H1 (cell line): ENCODE results near the gene ATG7. TPM values are rescaled to one million over a fixed set of nuclear protein-coding genes. Genes with fewer than 3 reads are reported as not detected.

Experiments used
- MAFK ChIP-seq: IDR thresholded peaks from 2 replicates; pipeline ENCODE4 v1.6.1; 2012; ENCODE audit warnings: low read depth, mild to moderate bottlenecking, improper control_type of control experiment, low read length
- SP2 ChIP-seq: IDR thresholded peaks from 2 replicates; pipeline ENCODE4 v1.6.1; 2012; ENCODE audit warnings: mild to moderate bottlenecking, low read length, inconsistent platforms
- USF2 ChIP-seq: IDR thresholded peaks from 2 replicates; pipeline ENCODE4 v1.6.1; 2011; ENCODE audit warnings: low read length, improper control_type of control experiment
- YY1 ChIP-seq: IDR thresholded peaks from 2 replicates; pipeline ENCODE4 v1.6.1; 2011; ENCODE audit warnings: low read depth, mild to moderate bottlenecking, low read length
- polyA plus RNA-seq, 7 experiments: library from polyadenylated mRNA; depleted of rRNA in 3 of 7; stranded (reverse) in 5 of 7; unstranded in 2 of 7; fragments of >200 nt in 5 of 7; fragments of 200-250 nt in 2 of 7; gene quantifications; 1 replicate in 5 of 7; 2 replicates in 1 of 7; 4 replicates in 1 of 7; pipeline versions ENCODE4 v1.2.1 to v1.2.3, GENCODE V29; 2011 to 2013; ENCODE audit warnings: missing spikeins in 2 of 7, mixed read lengths in 2 of 7
- total RNA-seq: library from RNA; stranded (reverse); fragmentation: NEBNext Ultra II Directional; extraction: Animal tissue kit (Norgen Biotek cat#: 25700); gene quantifications from 2 replicates; pipeline ENCODE4 v1.2.1, GENCODE V29; 2021

Gene ATG7
- total and polyA plus RNA-seq, 2 of the 8 experiments (the other 6 are each of a cell fraction or from before 2014, with no cell fraction given): 15.0 to 19.1 TPM

DNA sequence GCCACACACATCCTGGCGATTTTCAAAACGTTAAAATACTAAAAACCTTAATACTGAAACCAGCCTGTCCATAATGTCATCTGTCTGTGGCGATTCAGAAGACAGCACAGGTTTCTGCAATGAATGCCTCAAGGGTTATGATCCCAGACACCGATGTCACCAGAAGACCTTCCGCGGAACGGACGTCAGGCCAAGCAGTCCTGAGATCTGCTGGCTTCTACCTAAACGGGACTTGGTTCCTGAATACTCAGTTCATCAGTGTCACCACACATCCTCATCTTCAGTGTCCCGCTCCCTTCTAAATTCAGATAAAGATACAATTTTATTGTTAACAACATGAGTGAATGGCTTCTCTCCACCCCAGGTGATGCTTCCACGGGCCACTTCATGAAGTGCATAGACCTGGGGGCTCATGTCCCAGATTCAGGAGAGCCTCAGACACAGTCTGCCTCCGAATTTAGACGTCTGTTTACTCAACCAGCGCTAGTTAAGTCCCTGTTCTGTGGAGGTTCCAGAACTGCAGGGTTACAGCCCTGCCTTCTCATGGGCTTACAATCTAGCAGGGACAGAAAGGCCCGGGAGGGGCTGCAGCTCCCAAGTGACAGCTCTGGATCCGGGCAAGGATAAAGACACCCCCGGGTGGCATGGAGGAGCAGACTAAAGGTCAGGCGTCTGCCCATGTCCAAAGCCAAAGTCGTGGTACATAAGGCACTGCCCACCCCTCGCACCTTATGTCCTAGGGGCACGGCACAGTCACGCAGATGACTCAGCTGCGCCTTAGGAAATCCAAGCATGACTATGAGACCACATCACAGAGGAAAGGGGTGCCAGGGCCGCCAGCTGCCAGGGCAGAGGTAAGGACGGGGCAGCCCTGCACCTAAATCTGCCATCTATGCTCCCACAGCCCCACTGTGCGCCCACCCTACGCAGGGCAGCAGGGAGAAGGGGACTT, 295.6 kb downstream of the ATG7 start (continued):
- TF ChIP-seq USF2 (no peak), SP2 (no peak), MAFK (no peak), YY1 (no peak)
- TF ChIP-seq, all 59 proteins: peak for 0
